HEK293T (cell line): ENCODE results near the gene MINDY4.

Source experiments
- CTCF ChIA-PET: fragments of 350-600 bp; formaldehyde crosslinking; extraction: SDS; loops from one replicate; lab custom pipeline; 2021; ENCODE audit warnings: antibody characterized with exemption, inconsistent platforms; lab: Yijun Ruan, JAX
- POLR2A ChIA-PET: fragments of 350-600 bp; formaldehyde crosslinking; extraction: SDS; loops from one replicate; lab custom pipeline; 2020; ENCODE audit warnings: antibody characterized with exemption, inconsistent platforms; lab: Yijun Ruan, JAX
- DNase-seq: peaks from one replicate; pipeline ENCODE4 v3.0.0; 2012; ENCODE audit warnings: mixed read lengths; ENCODE audit errors: extremely low spot score
- ARNT ChIP-seq: fragments of 450-650 bp; IDR thresholded peaks from 2 replicates; pipeline ENCODE4 v1.6.1; 2017; ENCODE audit warnings: mild to moderate bottlenecking
- BHLHE40 ChIP-seq: fragments of 450-650 bp; IDR thresholded peaks from 2 replicates; pipeline ENCODE4 v1.6.1; 2016; ENCODE audit warnings: mild to moderate bottlenecking, moderate library complexity, borderline replicate concordance
- CTBP1 ChIP-seq: fragments of 450-650 bp; IDR thresholded peaks from 2 replicates; pipeline ENCODE4 v1.6.1; 2016; ENCODE audit warnings: borderline replicate concordance
- ELF4 ChIP-seq: fragments of 450-650 bp; IDR thresholded peaks from 2 replicates; pipeline ENCODE4 v1.6.1; 2017; ENCODE audit warnings: antibody characterized with exemption
- FOXA1 ChIP-seq: fragments of 450-650 bp; IDR thresholded peaks from 2 replicates; pipeline ENCODE4 v1.6.1; 2016; ENCODE audit warnings: mild to moderate bottlenecking
- FOXK2 ChIP-seq: fragments of 450-650 bp; IDR thresholded peaks from 2 replicates; pipeline ENCODE4 v1.6.1; 2016; ENCODE audit warnings: mild to moderate bottlenecking
- FOXM1 ChIP-seq: fragments of 450-650 bp; IDR thresholded peaks from 2 replicates; pipeline ENCODE4 v1.6.1; 2017; ENCODE audit warnings: mild to moderate bottlenecking, borderline replicate concordance
- HDGF ChIP-seq: fragments of 450-650 bp; IDR thresholded peaks from 2 replicates; pipeline ENCODE4 v1.6.1; 2017; ENCODE audit warnings: antibody characterized with exemption, borderline replicate concordance
- L3MBTL2 ChIP-seq: fragments of 450-650 bp; conservative IDR thresholded peaks from 2 replicates; pipeline ENCODE4 v1.6.1; 2016; ENCODE audit warnings: mild to moderate bottlenecking
- LEF1 ChIP-seq: fragments of 450-650 bp; IDR thresholded peaks from 2 replicates; pipeline ENCODE4 v1.6.1; 2017; ENCODE audit warnings: mild to moderate bottlenecking, borderline replicate concordance
- NFRKB ChIP-seq: fragments of 450-650 bp; IDR thresholded peaks from 2 replicates; pipeline ENCODE4 v1.6.1; 2016; ENCODE audit warnings: mild to moderate bottlenecking, moderate library complexity
- PKNOX1 ChIP-seq: fragments of 450-650 bp; IDR thresholded peaks from 2 replicates; pipeline ENCODE4 v1.6.1; 2016
- SP1 ChIP-seq: fragments of 450-650 bp; IDR thresholded peaks from 2 replicates; pipeline ENCODE4 v1.6.1; 2017
- SUZ12 ChIP-seq: fragments of 450-650 bp; IDR thresholded peaks from 2 replicates; pipeline ENCODE4 v1.6.1; 2016; ENCODE audit warnings: mild to moderate bottlenecking
- TARDBP ChIP-seq: fragments of 450-650 bp; IDR thresholded peaks from 2 replicates; pipeline ENCODE4 v1.6.1; 2016
- ZNF384 ChIP-seq: fragments of 450-650 bp; IDR thresholded peaks from 2 replicates; pipeline ENCODE4 v1.6.1; 2016

MINDY4 gene

GRCh38 chr7:30810986-30811385 lies 39.8 kb downstream of the MINDY4 start:
- no peak for DNase-seq
- ChIA-PET CTCF (no interaction called here), POLR2A (no interaction called here)
- TF ChIP-seq PKNOX1, result no peak
- TF ChIP-seq ELF4, result no peak
- no peak for TF ChIP-seq NFRKB
- TF ChIP-seq TARDBP, result no peak
- TF ChIP-seq FOXA1, result no peak
- no peak for TF ChIP-seq ZNF384
- no peak for TF ChIP-seq CTBP1
- no peak for TF ChIP-seq L3MBTL2
- no peak for TF ChIP-seq HDGF
- no peak for TF ChIP-seq SP1
- TF ChIP-seq BHLHE40, result no peak
- no peak for TF ChIP-seq LEF1
- TF ChIP-seq SUZ12, result no peak
- TF ChIP-seq FOXK2, result no peak
- no peak for TF ChIP-seq ARNT

- no peak for TF ChIP-seq TARDBP
- TF ChIP-seq FOXK2, result no peak
- TF ChIP-seq SP1, result no peak
- TF ChIP-seq SUZ12, result no peak
- TF ChIP-seq ARNT, result no peak
- no peak for TF ChIP-seq HDGF
- no peak for TF ChIP-seq ELF4
- ChIA-PET CTCF (interaction anchor here (0.7 kb wide), 1 partner anchor 119 kb away, joined by 3 read pairs; no protein-coding TSS in a partner anchor), POLR2A (no interaction called here)
- no peak for DNase-seq
These were observed 41.5 kb downstream of the MINDY4 start for GRCh38 chr7:30812676-30813075.

- TF ChIP-seq L3MBTL2 (no peak), PKNOX1 (no peak), BHLHE40 (no peak), FOXM1 (no peak), ARNT (no peak), ELF4 (no peak), TARDBP (no peak), FOXK2 (no peak), FOXA1 (no peak), NFRKB (no peak), CTBP1 (no peak), HDGF (no peak), SP1 (no peak), SUZ12 (no peak)
- CTCF ChIA-PET, result no interaction called here
- POLR2A ChIA-PET, result no interaction called here
These were observed 42.2 kb downstream of the MINDY4 start for GRCh38 chr7:30813466-30813865.

GRCh38 chr7:30814700-30815387 lies 43.6 kb downstream of the MINDY4 start:
- POLR2A ChIA-PET, result no interaction called here

More at GRCh38 chr7:30813466-30813865, 42.2 kb downstream of the MINDY4 start:
- DNase-seq, result no peak

GRCh38 chr7:30815388-30815854 lies 44.2 kb downstream of the MINDY4 start:
- no peak for DNase-seq
- TF ChIP-seq FOXK2, result no peak
- TF ChIP-seq SUZ12, result no peak
- TF ChIP-seq HDGF, result no peak
- TF ChIP-seq ZNF384, result no peak
- TF ChIP-seq PKNOX1, result no peak
- no peak for TF ChIP-seq SP1
- TF ChIP-seq TARDBP, result no peak
- TF ChIP-seq BHLHE40, result no peak
- no peak for TF ChIP-seq CTBP1
- no peak for TF ChIP-seq FOXA1
- TF ChIP-seq LEF1, result no peak
- TF ChIP-seq ELF4, result no peak
- TF ChIP-seq FOXM1, result no peak
- ChIA-PET CTCF (no interaction called here), POLR2A (no interaction called here)

More at GRCh38 chr7:30814700-30815387, 43.6 kb downstream of the MINDY4 start:
- TF ChIP-seq FOXM1 (no peak), L3MBTL2 (no peak), SUZ12 (no peak), LEF1 (no peak), SP1 (no peak), ARNT (no peak), ZNF384 (no peak), TARDBP (no peak), BHLHE40 (no peak), CTBP1 (no peak), ELF4 (no peak), HDGF (no peak), FOXK2 (no peak), PKNOX1 (no peak), FOXA1 (no peak), NFRKB (no peak)
- CTCF ChIA-PET, result interaction anchor here (0.7 kb wide), 1 partner anchor 73 kb away, joined by 3 read pairs; no protein-coding TSS in a partner anchor
- no peak for DNase-seq
